ENCODE measurements around the gene CYTH1. TPM values are rescaled to one million over a fixed set of nuclear protein-coding genes. Genes with fewer than 3 reads are reported as not detected.
"Not testable (repeated sequence)": the region's sequence is repeated elsewhere in the genome, so short reads cannot be mapped to it uniquely, and the experiment has no call there.

CYTH1 gene
- total RNA-seq, 1 donor from 2014 or later, result 43.1 TPM

DNA sequence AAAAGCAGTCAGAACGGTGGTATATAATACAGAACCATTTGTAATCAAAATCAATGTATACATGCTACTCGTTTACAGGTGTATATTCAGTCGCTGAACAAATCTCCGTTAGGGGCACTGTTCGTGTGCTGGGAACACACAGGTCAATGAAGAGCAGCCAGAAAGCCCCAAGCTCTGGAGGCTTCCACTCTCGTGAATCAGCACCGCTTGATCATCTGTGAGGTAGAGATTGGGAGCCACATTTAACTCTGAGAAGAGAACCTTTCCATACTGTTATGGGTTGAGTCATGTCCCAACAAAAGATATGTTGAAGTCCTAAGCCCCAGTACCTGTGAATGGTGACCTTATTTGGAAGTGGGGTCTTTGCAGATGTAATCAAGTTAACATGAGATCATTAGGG is 5.4 kb upstream of the CYTH1 start:
- no peak for DNase-seq

DNA sequence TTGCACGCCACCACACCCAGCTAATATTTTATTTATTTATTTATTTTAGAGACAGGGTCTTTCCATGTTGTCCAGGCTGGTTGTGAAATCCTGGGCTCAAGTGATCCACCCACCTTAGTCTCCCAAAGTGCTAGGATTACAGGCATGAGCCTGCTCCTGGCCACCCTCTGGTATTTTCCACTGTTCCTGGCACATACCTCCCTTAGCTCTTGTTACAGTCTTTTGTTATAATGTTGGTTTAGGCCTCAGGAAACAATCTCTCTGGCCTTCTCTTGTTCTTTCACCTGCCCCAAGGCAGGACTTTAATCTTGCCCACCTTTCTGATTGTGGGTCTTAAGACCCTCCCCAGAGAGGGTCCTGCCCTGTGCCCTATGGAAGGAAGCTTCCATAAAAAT is 3.6 kb upstream of the CYTH1 start:
- no peak for DNase-seq

DNA sequence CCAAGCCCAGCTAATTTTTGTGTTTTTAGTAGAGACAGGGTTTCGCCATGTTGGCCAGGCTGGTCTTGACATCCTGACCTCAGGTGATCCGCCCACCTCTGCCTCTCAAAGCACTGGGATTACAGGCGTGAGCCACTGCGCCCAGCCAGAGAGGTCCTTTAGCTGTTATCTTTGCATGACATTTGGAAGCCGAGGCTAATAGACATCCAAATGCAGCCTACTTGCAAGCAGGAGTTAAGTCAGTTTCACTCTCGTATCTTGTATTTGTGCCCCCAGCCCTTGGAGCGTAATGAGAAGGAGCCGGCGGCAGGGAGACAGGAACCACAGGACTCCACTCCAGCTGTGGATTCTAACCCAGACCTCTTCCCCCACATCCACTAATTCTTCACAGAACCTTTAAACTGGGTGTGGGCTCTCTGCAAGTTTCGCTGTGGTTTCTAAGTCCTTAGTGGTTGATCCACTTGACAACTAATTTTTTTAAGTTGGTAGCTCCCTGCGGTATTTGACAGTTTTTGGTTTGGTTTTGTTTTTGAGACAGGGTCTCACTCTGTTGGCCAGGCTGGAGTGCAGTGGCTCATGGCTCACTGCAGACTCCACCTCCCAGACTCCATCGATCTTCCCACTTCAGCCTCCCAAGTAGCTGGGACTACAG is 3.1 kb upstream of the CYTH1 start:
- no peak for DNase-seq

DNA sequence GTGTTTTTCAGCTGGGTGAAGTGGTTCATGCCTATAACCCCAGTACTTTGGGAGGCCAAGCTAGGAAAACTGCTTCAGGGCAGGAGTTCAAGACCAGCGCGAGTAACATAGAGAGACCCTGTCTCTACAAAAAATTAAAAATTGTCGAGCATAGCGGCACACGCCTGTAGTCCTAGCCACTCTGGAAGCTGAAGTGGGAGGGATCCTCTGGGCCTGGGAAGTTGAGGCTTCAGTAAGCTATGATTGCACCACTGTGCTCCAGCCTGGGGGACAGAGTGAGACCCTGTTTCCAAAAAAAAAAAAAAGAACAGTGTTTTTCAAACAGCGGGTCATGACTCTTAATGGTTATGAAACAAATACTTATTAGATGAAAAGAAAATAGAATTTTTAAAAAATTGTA is 2.3 kb upstream of the CYTH1 start:
- DNase-seq, result no peak

DNA sequence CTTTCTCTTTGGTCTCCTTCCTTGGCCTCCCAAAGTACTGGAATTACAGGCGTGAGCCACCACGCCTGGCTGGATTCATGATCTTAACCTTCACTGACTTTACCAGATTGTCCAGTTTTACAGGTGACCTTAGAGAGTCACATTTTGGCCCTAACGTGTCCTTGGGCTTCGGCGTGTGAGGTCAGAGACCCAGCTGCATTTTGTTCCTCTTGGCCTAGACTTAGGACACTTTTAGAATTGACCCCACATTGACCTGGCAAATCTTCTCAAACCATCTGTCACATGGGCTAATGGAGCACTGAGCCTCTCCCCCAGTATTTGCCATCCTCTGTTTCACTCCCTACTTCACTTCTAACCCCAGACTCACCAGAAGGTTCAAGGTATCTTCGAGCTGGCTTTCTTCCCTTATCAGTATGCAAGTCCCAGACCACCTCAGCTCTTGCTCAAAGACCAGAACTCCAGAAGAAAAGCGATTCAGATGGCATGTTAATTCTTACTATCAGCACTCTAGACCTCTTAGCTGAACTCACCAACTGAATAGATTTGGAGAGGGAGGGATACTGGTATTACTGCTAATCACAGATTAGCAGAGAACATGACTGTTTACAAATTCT is 1.7 kb upstream of the CYTH1 start:
- no peak for DNase-seq

DNA sequence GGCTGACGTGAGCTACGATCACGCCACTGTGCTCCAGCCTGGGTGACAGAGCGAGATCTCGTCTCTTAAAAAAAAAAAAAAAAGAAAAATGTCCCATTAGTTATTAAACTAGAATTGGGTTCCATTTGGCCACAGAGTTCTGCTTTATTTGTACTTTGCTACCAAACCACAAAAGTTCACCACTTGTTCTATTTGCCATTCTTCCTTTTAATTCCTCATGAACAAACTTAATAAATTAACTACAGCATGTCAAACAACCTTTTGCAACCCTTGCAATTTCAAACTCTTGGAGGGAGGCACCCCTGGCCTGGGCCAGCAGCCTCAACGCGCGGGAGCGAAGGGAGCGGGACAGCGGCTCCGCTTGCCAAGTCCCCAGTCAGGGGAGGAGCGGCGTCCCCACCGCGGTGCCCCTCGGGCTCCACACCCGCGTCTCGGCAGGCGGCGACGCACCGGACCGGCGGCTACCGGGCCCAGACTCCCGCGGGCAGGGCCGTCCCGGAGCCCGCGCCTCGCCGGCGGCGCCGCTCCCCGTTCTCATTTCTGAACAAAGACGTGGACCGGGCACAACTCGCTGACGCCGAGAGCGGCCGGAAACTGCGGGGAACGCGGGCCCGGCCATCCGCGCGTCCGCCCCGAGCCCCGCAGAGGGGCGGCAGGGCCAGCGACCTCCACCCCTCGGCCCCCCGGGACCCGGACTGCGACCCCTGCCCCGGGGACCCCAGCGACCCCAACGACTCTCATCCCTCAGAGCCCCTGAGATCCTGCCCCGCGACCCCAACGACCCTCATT is 775 bp downstream of the CYTH1 start:
- DNase-seq, result peak; percentile 58

DNA sequence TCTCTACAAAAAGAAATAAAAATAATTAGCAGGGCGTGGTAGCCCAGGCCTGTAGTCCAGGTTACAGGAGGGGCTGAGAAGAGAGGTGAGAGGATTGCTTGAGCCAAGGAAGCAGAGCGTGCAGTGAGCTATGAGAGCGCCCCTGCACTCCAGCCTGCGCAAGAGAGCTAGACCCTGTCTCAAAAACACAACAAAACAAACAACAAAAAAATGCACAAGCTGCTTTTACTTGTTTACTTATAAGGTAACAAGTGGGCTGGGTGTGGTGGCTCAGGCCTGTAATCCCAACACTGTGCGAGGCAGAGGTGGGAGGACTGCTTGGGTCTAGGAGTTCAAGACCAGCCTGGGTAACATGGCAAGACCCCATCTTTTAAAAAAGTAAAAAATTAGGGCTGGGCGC is 1.7 kb downstream of the CYTH1 start:
- DNase-seq, result no peak

DNA sequence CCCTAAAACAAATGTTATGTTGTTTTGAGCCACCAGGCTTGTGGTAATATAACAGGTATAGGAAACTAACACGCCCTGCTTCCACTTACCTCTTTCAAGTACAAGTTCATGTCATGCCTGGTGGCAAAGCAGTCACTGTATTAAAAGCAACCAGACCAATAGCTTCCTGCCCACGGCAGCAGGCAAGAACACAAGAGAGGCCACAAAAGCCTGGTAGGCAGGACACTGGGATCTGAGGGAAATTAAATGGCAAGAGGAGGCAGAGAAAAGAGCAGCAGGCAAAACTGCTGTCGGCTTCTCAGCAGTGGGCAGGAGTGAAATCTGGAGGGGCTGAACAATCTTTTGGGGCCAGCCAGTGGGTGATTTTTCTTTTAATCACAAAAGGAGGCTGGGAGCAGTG is 2.2 kb downstream of the CYTH1 start:
- no peak for DNase-seq

DNA sequence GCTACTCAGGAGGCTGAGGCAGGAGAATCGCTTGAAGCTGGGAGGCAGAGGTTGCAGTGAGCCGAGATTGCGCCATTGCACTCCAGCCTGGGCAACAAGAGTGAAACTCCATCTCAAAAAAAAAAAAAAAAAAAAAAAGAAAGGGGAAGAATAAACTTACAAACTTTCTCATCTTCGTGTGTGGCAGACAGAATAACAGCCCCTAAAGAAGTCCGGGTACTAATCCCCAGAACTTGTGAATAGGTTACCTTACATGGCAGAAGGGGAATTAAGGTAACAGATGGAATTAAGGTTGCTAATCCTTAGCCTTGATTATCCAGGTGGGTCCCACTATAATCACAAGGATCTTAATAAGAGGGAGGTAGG is 2.8 kb downstream of the CYTH1 start:
- DNase-seq, result not testable (repeated sequence)

DNA sequence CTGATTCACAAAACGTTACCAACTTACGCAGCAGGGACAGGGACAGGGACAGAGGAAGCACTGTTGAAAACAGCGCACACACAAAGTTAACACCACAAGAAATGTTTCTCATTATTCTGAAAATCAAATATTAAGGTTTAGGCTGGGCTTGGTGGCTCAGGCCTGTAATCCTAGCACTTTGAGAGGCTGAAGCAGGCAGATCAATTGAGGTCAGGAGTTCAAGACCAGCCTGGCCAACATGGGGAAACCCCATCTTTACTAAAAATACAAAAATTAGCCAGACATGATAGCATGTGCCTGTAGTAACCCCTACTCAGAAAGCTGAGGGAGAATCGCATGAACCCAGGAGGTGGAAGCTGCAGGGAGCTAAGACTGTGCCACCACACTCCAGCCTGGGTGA is 4.2 kb downstream of the CYTH1 start:
- DNase-seq, result no peak

DNA sequence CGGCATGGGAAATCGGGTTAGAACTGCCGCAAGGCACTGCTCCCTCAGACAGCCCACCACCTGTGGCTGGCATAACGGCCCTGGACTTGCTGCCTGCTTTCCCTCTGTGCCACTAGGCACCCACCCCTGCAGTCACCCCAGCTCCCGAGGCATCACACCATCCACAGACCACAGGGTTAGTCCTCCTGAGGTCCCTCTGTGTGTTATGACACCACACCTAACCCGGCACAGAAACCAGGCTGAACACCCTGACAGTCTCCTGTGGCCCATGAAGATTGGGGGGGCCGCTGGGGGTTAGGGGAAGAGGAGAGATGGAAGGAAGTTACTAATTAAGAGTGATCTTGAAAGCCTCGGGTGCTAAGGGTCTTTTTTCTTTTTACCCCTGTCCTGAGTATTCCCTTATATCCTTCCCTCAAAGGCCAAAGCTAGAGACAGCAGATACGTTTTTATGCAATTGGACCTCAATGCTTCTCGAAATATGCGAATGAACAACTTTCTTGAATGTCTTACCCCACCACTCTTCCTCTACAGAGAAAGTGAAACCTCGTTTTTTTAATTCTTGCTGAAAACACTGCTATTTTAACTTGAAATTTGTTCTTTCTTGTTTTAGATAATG is 7.0 kb downstream of the CYTH1 start:
- DNase-seq, result no peak

DNA sequence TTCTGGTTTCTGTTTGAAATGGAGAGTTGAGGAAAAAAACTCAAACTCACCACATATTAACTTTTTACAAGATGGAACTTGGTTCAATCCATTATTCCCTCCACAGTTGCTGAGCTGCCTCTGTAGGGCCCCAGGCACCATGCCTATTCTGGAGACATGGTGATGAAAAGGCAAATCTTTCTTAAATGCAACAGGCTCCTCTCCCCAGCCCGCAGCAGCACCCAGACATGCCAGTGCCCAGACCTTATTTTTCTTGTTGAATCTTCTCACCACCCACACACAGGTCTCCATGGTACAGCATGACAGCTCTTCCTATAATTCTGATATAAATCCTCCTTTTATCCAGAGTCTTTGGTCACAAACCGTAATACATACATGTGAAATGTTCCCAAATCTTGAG is 7.6 kb downstream of the CYTH1 start:
- peak; percentile 53 for DNase-seq

DNA sequence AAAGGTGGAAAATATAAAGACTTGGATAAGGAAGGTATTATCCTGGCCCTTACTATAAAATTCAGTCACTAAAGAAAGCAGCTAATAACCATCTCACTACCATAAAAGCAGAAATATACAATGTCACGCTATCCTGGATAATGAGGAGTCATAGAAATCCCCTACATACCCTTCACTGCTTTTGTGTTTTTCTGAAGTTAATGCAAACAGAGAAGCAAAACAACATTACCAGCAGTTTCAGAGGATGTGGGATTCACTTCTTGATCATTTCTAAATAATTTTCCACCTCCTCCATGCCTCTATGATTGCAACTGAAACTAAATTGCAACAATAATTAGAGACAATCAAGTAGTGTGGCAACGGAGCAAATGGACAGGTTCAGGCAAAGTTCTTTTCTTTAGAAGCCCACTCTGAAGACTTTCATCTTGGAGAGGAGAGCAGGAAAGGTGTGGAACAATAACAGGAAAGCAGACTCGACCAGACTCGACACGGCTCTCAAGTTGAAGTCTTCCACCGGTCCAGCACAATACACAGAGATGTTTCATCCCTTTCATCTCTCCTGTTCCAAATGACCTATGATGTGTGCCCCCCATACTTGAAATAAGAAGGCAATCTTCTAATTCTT is 10.2 kb downstream of the CYTH1 start:
- DNase-seq, result no peak

DNA sequence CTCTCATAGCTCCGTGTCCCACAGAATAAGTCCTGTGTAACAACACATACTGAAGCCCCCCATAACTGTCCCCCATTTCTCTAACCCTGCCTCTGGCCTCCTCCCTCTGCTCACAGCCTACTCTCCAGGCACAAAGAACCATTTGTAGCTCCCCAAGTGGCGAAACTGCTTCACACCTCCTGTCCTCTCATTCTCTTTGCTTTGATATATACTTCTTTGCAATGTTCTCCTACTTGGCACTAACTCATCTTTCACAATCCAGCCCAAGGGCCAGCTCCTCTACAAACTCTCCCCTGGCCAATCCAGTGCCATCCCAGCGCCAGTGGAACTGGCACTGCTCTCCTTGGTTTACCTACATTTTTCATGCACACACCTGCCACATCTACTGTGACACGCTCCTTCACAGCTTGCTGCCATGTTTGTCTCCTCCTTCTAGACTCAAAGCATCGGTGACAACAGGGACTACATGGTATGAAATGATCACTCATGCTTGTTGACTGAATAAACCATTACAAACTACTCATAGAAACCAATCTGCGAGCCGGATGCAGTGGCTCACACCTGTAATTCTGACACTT is 12.8 kb downstream of the CYTH1 start:
- no peak for DNase-seq

DNA sequence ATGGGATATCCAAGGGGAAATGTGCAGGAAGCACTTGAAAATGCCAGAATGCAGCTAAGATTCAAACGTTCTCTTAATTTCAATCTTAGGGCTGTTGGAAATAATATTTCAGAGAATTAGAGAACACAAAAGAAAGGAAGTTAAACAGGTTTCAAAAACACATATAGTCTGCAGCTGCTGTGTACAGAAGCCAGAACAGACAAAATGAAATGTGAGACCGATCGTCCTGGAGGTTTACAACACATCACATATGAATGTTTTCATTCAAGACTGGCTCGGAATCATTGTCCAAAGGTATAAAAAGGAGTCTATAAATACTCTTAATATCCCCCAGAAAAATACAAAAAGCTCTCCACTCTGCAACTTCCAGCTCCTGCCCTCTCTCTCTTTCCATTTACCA is 14.3 kb downstream of the CYTH1 start:
- DNase-seq, result peak; percentile 67

DNA sequence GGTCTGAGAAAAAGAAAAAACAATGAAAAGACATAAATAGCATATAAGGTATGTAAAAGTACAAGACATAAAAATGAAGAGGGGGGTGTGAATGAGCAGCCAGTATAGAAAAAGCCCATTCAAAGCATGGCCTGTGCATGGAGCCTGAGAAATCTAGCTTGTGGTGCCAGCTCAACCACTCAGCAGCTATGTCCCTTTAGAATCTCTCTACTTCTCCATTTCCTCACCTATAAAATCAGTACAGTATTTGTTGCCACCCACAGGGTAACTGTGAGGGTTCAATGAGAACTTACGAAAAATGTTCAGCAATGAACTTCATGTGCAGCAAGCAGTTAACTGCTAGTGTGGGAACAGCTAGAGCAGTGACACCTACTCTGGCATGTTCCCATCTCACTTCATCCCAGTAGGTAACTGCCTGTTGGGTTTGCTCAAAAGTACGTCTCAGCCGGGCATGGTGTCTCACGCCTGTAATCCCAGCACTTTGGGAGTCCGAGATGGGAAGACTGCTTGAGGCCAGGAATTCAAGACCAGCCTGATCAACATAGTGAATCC is 15.3 kb downstream of the CYTH1 start:
- no peak for DNase-seq

DNA sequence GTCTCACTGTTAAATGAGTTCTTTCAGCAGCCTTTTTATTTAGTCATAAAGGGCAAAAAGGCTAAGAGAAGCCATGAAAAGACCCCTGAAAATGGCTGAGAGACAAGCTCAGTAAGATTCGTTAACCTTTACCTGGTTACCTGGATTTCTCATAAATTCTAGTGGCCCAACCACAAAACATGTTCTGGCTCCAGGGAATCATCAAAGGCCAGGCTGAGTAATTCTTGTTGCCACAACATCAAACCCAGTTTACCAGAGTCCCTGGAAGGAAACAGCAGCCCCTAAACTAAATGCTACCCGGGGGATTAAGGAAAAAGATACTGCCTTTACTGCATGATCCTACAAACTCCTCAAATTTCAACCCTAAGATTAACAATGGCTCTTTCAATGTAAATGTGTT is 15.8 kb downstream of the CYTH1 start:
- DNase-seq, result no peak

DNA sequence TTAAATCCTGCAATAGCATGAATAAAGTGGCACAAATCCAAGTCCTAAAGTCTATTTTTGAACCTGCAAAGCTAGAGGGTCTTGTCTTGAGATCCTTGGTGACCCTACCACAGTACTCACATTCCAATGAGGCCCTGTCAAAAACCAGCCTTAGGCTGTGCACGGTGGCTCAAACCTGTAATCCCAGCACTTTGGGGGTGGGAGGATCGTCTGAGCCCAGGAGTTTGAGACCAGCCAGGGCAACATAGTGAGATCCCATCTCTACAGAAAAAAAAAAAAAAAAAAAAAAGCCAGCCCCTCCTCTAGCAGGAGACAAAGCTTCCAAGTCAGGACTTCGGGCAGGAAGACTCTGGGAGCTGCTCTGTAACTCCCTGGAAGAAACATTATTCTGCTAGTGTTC is 16.3 kb downstream of the CYTH1 start:
- no peak for DNase-seq

DNA sequence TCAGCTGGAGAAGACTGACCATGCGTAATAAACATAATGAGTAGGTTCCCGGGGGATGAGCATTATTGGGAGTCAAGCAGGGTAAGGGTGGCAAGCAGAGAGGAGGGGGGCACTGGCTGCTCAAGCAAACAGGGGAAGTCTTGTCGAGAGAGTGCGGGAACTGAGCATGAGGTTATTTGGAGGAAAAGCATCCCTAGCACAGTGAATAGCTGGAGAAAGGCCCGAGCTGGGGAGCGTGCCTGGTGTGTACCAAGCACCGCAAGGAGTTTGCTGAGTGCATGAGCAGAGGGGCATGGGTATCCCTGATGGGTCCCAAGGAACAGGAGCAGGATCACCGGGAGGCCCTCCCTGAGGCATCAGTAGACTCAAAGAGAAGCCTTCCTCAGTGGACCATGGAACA is 17.2 kb downstream of the CYTH1 start:
- no peak for DNase-seq

DNA sequence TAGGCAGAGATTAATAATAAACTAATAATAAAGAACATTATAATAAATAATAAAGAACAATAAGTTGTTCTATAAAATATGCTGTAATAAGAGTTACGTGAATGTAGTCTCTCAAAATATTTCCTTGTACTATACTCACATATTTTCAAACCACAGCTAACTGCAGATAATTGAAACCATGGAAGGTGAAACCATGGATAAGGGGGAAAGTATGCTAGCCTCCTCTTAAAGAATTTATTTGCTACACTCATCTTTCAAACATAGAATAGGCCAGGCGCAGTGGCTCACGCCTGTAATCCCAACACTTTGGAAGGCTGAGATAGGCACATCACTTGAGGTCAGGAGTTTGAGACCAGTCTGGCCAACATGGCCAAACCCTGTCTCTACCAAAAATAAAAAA is 18.5 kb downstream of the CYTH1 start:
- DNase-seq, result no peak

DNA sequence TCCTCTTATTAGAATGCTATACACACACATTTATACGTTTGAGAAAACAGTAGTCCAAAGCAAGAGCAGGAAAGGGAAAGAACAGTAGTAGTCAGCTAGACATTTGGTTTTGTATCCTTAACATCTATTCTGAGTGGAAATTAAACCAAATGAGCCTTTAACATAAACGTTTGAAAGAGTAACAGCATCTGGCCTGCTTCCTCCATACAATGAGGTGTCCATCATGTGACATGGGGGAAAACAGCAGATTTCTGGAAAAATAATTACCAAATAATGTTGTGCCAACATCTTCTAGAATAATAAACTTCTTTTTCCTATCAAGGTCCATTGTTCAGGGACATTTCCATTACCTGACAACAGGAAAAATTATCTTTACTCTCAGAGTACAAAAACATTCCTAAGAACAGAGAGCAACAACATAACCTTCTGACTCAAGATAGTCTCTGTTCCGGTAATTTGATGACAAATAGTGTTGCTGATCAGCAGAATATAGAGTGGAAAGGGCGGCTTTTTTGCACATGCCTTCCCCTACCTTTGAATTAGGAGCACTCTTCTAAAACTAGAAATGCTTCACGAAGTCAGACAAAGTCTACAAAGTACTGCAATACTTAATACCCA is 20.2 kb downstream of the CYTH1 start:
- no peak for DNase-seq

DNA sequence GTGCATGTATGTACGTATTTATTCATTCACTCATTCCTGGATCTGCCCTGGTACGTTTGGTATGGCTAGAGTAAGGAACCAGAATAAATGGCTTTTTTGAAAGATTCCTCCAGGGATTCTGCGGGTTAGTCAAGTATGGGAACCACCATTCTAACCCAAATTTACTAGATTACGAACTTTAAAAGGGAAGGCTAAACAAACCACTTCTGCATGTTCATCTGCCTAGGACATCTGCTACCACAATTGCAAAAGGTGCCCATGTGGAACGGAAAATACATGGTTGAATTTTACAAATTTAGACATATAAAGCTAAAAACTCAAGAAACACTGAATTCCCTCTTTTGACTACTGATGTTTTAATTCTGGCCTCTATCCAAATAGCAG is 22.1 kb downstream of the CYTH1 start:
- DNase-seq, result no peak
